Thymus (tissue), 11 donors: Measurements from ENCODE around the gene STK32C. TPM values are rescaled to one million over a fixed set of nuclear protein-coding genes. Genes with fewer than 3 reads are reported as not detected.

Experiments used
- DNase-seq, 9 donors: peaks; one replicate each; pipeline ENCODE4 v3.0.0-alpha.2; 2013; ENCODE audit warnings: low spot score in 9 of 9, low read depth in 6 of 9, missing footprints in 1 of 9
- H3K27ac ChIP-seq, 2 donors: one replicate each; pipeline ENCODE4 v1.5.1; 2013; ENCODE audit warnings: control low read depth in 1 of 2, low read depth in 1 of 2, low read length in 1 of 2, mild to moderate bottlenecking in 1 of 2, moderate library complexity in 1 of 2
- H3K27me3 ChIP-seq, 2 donors: one replicate each; pipeline ENCODE4 v1.5.1; 2013; ENCODE audit warnings: low read length in 1 of 2; ENCODE audit not compliant: control insufficient read depth in 2 of 2, insufficient read depth in 1 of 2
- H3K36me3 ChIP-seq, 2 donors: one replicate each; pipeline ENCODE4 v1.5.1; 2013; ENCODE audit warnings: low read length in 1 of 2, mild to moderate bottlenecking in 1 of 2, moderate library complexity in 1 of 2; ENCODE audit not compliant: control insufficient read depth in 2 of 2, insufficient read depth in 2 of 2
- H3K4me1 ChIP-seq, 2 donors: one replicate each; pipeline ENCODE4 v1.5.1; 2013; ENCODE audit warnings: low read length in 2 of 2; ENCODE audit not compliant: control insufficient read depth in 2 of 2, insufficient read depth in 2 of 2
- H3K4me3 ChIP-seq, 2 donors: one replicate each; pipeline ENCODE4 v1.5.1; 2013; ENCODE audit warnings: low read length in 2 of 2, control low read depth in 1 of 2, mild to moderate bottlenecking in 1 of 2
- H3K9me3 ChIP-seq, 2 donors: one replicate each; pipeline ENCODE4 v1.5.1; 2013; ENCODE audit warnings: low read length in 1 of 2, mild to moderate bottlenecking in 1 of 2; ENCODE audit not compliant: control insufficient read depth in 2 of 2, insufficient read depth in 1 of 2
- WGBS: extraction: QIAGEN DNeasy Blood & Tissue Kit; methylation state at CpG from one replicate; pipeline ENCODE4 v1.1.7; 2013; 5-methylcytosine and 5-hydroxymethylcytosine counted together
- polyA plus RNA-seq: library from polyadenylated mRNA; stranded (reverse); fragments of 200-250 nt; gene quantifications from one replicate; pipeline ENCODE4 v1.2.3, GENCODE V29; 2013
- total RNA-seq: library from RNA; stranded (reverse); fragments of 120-200 nt; gene quantifications from one replicate; pipeline ENCODE4 v1.2.4, GENCODE V29; 2013
- donor health status: healthy.

The STK32C gene
- total and polyA plus RNA-seq, 2 donors: 18.2 to 18.7 TPM

DNA sequence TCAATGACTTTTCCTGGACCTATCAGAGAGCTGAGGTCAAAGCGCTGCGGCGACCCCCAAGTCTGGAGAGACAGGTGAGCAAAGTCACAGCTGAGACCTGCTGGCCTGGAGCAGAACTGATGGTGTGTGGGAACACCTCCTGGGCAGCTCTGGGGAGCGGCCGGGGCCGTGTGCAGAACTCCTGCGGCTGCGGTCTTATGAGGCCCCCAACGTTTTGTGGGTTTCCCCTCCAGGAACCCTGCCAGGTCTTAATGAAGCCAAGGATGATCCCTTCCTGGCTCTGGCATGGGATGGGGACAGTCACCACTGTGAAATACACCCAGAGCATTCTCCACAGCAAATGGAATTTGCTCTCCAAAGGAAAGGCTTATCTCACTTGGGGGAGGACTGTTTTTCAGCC is 94.9 kb downstream of the STK32C start:
- Histone ChIP-seq H3K36me3 (no peaks in the 10 kb centered on the region), H3K4me1 (no peaks in the 10 kb centered on the region), H3K4me3 (no peak overlapping the region), H3K9me3 (peaks cover 1 to 24% of the 10 kb centered on the region in 2 donors), H3K27ac (no peak overlapping the region), H3K27me3 (no peaks in the 10 kb centered on the region)
- WGBS: 89% methylated on average over 9 of the region's 9 CpGs
- DNase-seq: no peak

DNA sequence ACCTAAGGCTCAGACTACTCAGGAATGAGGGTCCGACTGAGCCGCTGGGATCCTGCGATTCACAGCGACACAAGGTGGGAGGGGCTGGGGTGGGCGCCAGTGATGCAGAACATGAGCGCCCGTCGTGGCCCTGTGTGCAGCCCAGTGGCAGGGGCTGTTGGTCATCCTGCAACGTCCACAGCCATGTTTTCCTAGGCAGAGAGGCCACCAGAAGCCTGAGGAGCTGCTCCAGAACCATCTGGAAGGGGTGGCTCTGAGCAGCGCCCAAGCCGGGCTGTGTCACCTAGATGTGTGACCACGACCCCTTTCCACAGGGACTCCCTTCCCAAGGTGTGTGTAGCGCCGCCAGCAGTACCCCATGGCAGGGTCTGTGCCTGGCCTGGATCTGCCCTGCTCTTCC is 96.5 kb downstream of the STK32C start:
- H3K9me3 ChIP-seq: peaks cover 0 to 11% of the 10 kb centered on the region in 2 donors
- H3K27ac ChIP-seq: no peak overlapping the region
- no peak overlapping the region for H3K4me3 ChIP-seq
- no peaks in the 10 kb centered on the region for H3K36me3 ChIP-seq
- no peak for DNase-seq
- no peaks in the 10 kb centered on the region for H3K4me1 ChIP-seq
- no peaks in the 10 kb centered on the region for H3K27me3 ChIP-seq
- WGBS: 96% methylated on average over 14 of the region's 14 CpGs

DNA sequence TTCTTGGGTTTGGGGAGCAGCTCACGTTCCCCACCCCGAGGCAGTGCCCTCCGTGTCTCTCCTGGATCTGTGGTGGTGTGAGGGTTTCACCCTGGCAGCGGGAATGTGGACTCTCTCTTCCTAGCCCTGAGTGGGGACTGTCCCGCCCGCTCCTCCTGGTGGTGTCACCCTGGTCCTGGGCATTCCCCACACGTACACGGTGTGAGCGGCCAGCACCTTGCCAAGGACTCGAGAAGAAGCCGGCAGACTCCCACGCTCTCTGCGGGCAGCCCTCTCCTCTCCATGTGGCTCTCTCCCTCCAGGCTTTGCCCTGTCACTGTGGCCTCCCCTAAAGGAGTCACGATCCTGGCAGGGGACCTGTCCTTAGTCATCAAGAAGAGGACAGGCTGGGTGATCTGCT is 97.0 kb downstream of the STK32C start:
- WGBS: 96% methylated on average over 14 of the region's 14 CpGs
- H3K27ac ChIP-seq: no peak overlapping the region
- peaks cover 0 to 10% of the 10 kb centered on the region in 2 donors for H3K9me3 ChIP-seq
- H3K36me3 ChIP-seq: no peaks in the 10 kb centered on the region
- H3K4me1 ChIP-seq: no peaks in the 10 kb centered on the region
- DNase-seq: no peak
- no peaks in the 10 kb centered on the region for H3K27me3 ChIP-seq
- no peak overlapping the region for H3K4me3 ChIP-seq

DNA sequence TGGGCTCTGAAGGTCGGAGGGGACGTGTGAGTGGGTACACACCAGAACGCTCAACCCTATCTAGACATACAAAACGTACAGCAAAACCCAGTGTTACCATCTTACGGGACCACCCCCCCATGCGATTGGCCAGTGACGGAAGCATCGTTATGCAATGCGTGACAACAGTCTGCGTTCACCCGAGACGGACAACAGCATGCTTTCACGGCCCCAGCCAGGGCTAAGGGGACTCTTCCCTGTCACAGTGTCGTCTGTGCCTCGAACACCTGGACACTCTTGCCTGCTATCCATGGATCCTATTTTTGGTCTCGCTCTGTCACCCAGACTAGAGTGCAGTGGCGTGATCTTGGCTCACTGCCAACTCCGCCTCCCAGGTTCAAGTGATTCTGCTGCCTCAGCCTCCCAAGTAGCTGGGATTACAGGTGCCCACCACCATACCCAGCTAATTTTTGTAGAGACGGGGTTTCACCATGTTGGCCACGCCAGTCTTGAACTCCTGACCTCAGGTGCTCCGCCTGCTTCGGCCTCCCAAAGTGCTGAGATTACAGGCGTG is 97.7 kb downstream of the STK32C start:
- no peak for DNase-seq
- peaks cover 0 to 4% of the 10 kb centered on the region in 2 donors for H3K9me3 ChIP-seq
- H3K4me1 ChIP-seq: no peaks in the 10 kb centered on the region
- no peak overlapping the region for H3K27ac ChIP-seq
- 96% methylated on average over 23 of the region's 23 CpGs for WGBS
- H3K4me3 ChIP-seq: no peak overlapping the region
- H3K36me3 ChIP-seq: no peaks in the 10 kb centered on the region
- no peaks in the 10 kb centered on the region for H3K27me3 ChIP-seq

DNA sequence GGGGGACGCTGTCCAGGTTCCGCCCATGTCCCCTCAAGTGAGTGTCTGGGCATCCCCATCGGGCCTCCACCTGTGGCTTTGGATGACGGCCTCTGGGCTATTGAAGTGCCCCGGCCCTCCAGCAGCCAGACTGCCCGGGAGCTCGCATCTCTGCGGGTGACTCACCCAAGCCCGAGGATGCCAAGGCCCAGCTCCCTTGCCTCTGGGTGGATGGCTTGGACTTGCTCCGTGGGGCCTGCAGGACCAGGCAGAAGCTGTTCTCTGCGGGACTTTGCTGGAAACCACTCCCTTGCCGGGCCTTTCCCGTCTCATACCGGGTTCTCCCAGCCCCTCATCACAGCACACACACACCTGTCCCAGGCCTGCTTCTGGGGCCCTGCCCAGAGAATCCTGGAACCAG is 98.6 kb downstream of the STK32C start:
- H3K27ac ChIP-seq: no peak overlapping the region
- H3K9me3 ChIP-seq: peaks cover 0 to 2% of the 10 kb centered on the region in 2 donors
- no peak overlapping the region for H3K4me3 ChIP-seq
- no peak for DNase-seq
- no peaks in the 10 kb centered on the region for H3K36me3 ChIP-seq
- H3K27me3 ChIP-seq: no peaks in the 10 kb centered on the region
- 98% methylated on average over 14 of the region's 14 CpGs for WGBS
- no peaks in the 10 kb centered on the region for H3K4me1 ChIP-seq

DNA sequence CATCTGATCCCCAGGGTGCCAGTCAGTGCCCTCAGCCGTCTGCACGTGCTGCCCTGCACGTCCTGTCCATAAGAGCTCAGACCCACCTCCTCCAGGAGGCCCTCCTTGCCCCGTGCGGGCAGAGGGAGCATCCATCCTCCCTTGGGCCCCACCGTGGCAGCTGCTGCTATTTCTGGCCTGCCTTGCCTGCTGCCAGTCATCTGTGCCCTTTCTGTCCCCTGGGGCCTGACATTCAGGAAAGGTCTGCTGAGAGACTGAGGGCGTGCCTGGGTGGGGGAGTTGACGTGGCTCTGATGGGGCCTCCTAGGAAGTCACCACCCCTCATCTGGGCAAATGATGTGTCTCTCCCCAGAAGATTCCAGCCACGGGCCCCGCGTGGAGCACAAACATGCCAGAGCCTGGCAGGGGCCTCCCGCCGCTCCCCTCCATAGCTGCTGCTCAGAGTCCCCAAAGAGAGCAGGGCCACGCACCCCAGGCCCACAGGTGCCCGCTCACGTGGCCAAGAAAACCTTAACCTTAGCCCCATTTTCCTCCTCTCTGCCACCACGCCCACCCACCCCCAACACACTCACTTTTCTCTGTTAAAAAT is 99.2 kb downstream of the STK32C start:
- no peak overlapping the region for H3K4me3 ChIP-seq
- 93% methylated on average over 17 of the region's 17 CpGs for WGBS
- H3K27ac ChIP-seq: no peak overlapping the region
- H3K36me3 ChIP-seq: no peaks in the 10 kb centered on the region
- no peaks in the 10 kb centered on the region for H3K4me1 ChIP-seq
- H3K9me3 ChIP-seq: peaks cover 0 to 2% of the 10 kb centered on the region in 2 donors
- no peaks in the 10 kb centered on the region for H3K27me3 ChIP-seq
- no peak for DNase-seq

DNA sequence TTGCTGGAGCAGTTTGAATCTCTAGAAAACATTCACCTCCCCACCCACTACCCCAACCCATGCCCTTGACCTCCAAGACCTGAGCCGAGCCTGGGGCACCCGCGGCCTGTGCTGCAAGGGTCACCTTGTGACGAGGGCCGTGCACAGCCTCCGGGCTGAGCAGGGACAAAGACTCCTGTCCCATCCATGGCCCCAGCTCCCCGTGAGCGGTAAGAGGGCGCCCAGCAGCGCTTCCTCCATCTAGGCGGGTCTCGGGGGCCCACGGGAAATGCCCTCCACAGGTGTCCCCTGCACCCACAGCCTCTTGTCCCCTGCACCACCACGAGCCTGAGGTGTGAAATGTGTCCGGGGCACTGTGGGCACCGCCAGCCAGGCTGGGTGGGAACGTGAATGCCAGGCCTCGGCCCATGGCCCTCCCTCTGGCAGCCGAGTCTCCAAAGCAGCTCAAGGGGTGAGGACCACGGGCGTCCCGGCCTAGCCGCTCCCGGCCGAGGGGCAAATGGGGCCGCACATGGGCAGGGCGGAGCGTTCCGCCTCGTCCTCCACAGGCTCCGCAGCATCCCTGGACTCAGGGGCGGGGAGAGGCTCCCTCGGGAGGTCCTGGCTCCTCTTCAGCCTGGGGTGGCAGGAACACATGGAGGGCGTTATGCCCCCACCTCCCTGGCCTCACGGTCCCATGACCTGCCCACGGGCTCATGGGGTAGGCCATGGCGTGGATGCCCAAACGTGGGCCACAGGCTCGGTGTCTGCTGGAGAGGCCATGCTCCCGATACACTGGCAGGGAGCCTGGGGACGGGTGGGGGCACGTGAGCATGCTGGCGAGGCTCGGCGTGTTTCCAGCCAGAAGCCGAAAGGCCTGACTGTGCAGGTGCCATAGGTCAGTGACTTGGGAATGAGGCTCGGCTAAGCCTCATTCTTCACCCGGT is 100.0 kb downstream of the STK32C start:
- DNase-seq: no peak
- H3K27me3 ChIP-seq: no peaks in the 10 kb centered on the region
- H3K4me1 ChIP-seq: no peaks in the 10 kb centered on the region
- 93% methylated on average over 48 of the region's 48 CpGs for WGBS
- no peaks in the 10 kb centered on the region for H3K36me3 ChIP-seq
- H3K4me3 ChIP-seq: no peak overlapping the region
- no peak overlapping the region for H3K27ac ChIP-seq
- H3K9me3 ChIP-seq: no peaks in the 10 kb centered on the region

DNA sequence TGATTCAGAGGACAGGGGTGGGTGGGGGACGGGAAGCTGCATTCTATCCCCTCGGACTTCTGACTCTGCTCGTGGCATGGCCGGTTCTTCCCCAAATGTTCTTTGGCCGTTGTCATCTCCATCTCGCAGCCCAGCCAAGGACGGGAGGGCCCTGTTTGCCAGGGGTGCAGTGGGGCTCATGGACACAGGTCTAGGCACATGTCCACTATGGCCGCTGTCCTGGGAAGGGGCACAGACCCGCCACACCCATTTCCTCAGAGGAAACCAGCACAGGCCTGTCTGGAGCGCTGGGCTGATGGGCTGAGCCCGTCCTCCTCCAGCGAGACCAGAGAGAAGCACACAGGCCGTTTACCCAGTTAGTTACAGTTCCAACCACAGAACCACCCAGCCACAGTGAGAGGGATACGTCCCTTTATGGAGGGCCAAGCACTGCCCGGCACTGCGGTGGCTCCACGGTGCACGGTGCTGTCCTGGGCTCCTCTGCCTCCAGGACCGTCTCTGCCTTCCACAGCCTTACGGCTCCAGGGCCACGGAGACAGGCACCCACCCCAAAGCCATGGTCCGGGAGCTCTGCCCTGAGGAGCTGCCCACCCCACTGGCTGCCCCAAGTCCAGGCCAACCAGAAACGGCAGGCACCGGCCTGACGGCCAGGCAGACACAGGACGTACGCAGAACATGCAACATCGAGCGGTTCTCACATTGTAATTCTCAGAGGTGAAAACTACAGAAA is 100.8 kb downstream of the STK32C start:
- no peak overlapping the region for H3K4me3 ChIP-seq
- no peaks in the 10 kb centered on the region for H3K36me3 ChIP-seq
- DNase-seq: no peak
- H3K27me3 ChIP-seq: no peaks in the 10 kb centered on the region
- H3K9me3 ChIP-seq: no peaks in the 10 kb centered on the region
- WGBS: 96% methylated on average over 29 of the region's 29 CpGs
- H3K4me1 ChIP-seq: no peaks in the 10 kb centered on the region
- H3K27ac ChIP-seq: no peak overlapping the region

DNA sequence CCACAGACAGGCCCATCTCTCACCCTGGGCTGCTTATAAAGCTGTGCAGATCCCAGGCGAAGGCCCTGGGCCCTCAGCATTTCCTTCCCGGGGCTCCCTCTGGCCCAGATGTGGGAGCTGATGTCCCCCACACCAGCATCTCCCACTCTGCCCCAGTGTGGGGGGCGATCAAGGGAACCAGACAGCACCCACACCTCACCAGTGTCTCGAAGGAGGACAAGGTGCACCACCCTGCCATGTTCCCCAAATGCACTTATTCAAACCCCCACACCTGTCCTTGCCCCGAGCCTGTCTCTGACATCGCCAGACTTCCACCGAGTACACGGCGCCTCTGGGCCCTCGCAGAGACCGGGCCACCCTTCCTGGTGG is 101.4 kb downstream of the STK32C start:
- no peaks in the 10 kb centered on the region for H3K9me3 ChIP-seq
- no peaks in the 10 kb centered on the region for H3K36me3 ChIP-seq
- H3K27me3 ChIP-seq: no peaks in the 10 kb centered on the region
- no peak overlapping the region for H3K27ac ChIP-seq
- DNase-seq: no peak
- no peaks in the 10 kb centered on the region for H3K4me1 ChIP-seq
- no peak overlapping the region for H3K4me3 ChIP-seq
- WGBS: 85% methylated on average over 11 of the region's 11 CpGs
